CD4-positive, alpha-beta T cell (primary cell): Measurements from ENCODE around the gene HOXA3. TPM values are rescaled to one million over a fixed set of nuclear protein-coding genes. Genes with fewer than 3 reads are reported as not detected.

Experiments
- ATAC-seq: fragments of 200-7000 bp; cut with Tn5 transposase; one replicate; pipeline ENCODE4 v1.10.0; 2022; ENCODE audit warnings: mild to moderate bottlenecking; ENCODE audit not compliant: poor library complexity
- CTCF ChIA-PET: fragments of 350-600 bp; sonication (Branson Sonifier 250); formaldehyde crosslinking; loops from one replicate; lab custom pipeline; 2021; ENCODE audit warnings: antibody characterized with exemption, inconsistent platforms; lab: Charles Lee
- POLR2A ChIA-PET: fragments of 350-600 bp; sonication (Branson Sonifier 250); formaldehyde crosslinking; loops from one replicate; lab custom pipeline; 2021; ENCODE audit warnings: antibody characterized with exemption, inconsistent platforms; lab: Charles Lee
- DNase-seq, 14 experiments: peaks; one replicate each; pipeline ENCODE4 v3.0.0-alpha.2; 2013 to 2020; ENCODE audit warnings: mixed read lengths in 2 of 14
- H3K27ac ChIP-seq, 2 donors: one replicate each; pipeline versions ENCODE4 v1.5.1 to v1.7.0; 2013; ENCODE audit warnings: low read length in 2 of 2, low read depth in 1 of 2, mild to moderate bottlenecking in 1 of 2
- H3K27me3 ChIP-seq, 2 experiments: 1 replicate in 1 of 2; 2 replicates in 1 of 2; pipeline versions ENCODE4 v1.6.1 to v1.7.0; 2013; ENCODE audit warnings: low read length in 2 of 2, control low read depth in 1 of 2, mild to moderate bottlenecking in 1 of 2, moderate library complexity in 1 of 2; ENCODE audit not compliant: insufficient read depth in 2 of 2, control insufficient read depth in 1 of 2
- H3K36me3 ChIP-seq: one replicate; pipeline ENCODE4 v1.6.1; 2013; ENCODE audit warnings: low read length, control low read depth; ENCODE audit not compliant: insufficient read depth
- H3K4me1 ChIP-seq: one replicate; pipeline ENCODE4 v1.6.1; 2013; ENCODE audit warnings: low read length, control low read depth; ENCODE audit not compliant: insufficient read depth
- H3K4me3 ChIP-seq: one replicate; pipeline ENCODE4 v1.5.1; 2013; ENCODE audit warnings: mild to moderate bottlenecking, low read length, moderate library complexity
- H3K9me3 ChIP-seq, 2 experiments: 1 replicate in 1 of 2; 2 replicates in 1 of 2; pipeline versions ENCODE4 v1.6.1 to v1.7.0; 2013; ENCODE audit warnings: low read length in 2 of 2, mild to moderate bottlenecking in 2 of 2, control low read depth in 1 of 2, moderate library complexity in 1 of 2; ENCODE audit not compliant: control insufficient read depth in 1 of 2, insufficient read depth in 1 of 2
- H3K27ac Mint-ChIP-seq: one replicate; pipeline ENCODE4 v1.8.0; 2020; ENCODE audit warnings: mixed read lengths
- H3K27me3 Mint-ChIP-seq: one replicate; pipeline ENCODE4 v1.8.0; 2021; ENCODE audit warnings: mixed read lengths
- H3K36me3 Mint-ChIP-seq: one replicate; pipeline ENCODE4 v1.8.0; 2021; ENCODE audit warnings: low read depth, mixed read lengths
- H3K4me1 Mint-ChIP-seq: one replicate; pipeline ENCODE4 v1.8.0; 2021; ENCODE audit warnings: low read depth, mixed read lengths
- H3K4me3 Mint-ChIP-seq: one replicate; pipeline ENCODE4 v1.8.0; 2020; ENCODE audit warnings: mild to moderate bottlenecking, mixed read lengths
- H3K9me3 Mint-ChIP-seq: one replicate; pipeline ENCODE4 v1.8.0; 2020; ENCODE audit warnings: mixed read lengths
- intact Hi-C, 2 experiments: fragments of 100-400 bp; cut with DNase I in 1 of 2; cut with micrococcal nuclease in 1 of 2; formaldehyde crosslinking; loops; one replicate each; pipeline versions ENCODE4 v1.15.1 to v1.9.0; 2023 to 2025; cut with DNase I, micrococcal nuclease
- total RNA-seq, 174 experiments: library from RNA in 2 of 174; stranded (reverse) in 2 of 174; gene quantifications; one replicate each; pipeline ENCODE4 v1.2.3 and lab custom pipeline; 2021 to 2026
- TF ChIP-seq, protein P1 (sequence below): fragments of 200-600 bp; IDR thresholded peaks from one replicate; pipeline ENCODE4 v1.8.0; 2022; ENCODE audit warnings: antibody characterized with exemption, mild to moderate bottlenecking

The HOXA3 gene
- total RNA-seq, 2 experiments from 2014 or later, result not detected

- peak in 11 of 14 experiments; percentile 41 to 85 (median 56) for DNase-seq
- no peaks in the 10 kb centered on the region for H3K36me3 Mint-ChIP-seq
- Histone ChIP-seq H3K36me3 (no peaks in the 10 kb centered on the region), H3K4me1 (peaks cover 28% of the 10 kb centered on the region), H3K4me3 (no peak overlapping the region), H3K9me3 (peaks cover 0 to 48% of the 10 kb centered on the region in 2 experiments), H3K27ac (no peak overlapping the region), H3K27me3 (peaks cover 73 to 90% of the 10 kb centered on the region in 2 experiments)
- ChIA-PET POLR2A (no interaction called here), CTCF (interaction anchor here (0.6 to 2.0 kb wide), 19 partner anchors 8 to 1310 kb away, joined by 3 to 17 read pairs (median 5); no protein-coding TSS in a partner anchor)
- H3K27ac Mint-ChIP-seq, result no peak overlapping the region
- H3K4me1 Mint-ChIP-seq, result peaks cover 18% of the 10 kb centered on the region
- TF ChIP-seq, protein P1, sequence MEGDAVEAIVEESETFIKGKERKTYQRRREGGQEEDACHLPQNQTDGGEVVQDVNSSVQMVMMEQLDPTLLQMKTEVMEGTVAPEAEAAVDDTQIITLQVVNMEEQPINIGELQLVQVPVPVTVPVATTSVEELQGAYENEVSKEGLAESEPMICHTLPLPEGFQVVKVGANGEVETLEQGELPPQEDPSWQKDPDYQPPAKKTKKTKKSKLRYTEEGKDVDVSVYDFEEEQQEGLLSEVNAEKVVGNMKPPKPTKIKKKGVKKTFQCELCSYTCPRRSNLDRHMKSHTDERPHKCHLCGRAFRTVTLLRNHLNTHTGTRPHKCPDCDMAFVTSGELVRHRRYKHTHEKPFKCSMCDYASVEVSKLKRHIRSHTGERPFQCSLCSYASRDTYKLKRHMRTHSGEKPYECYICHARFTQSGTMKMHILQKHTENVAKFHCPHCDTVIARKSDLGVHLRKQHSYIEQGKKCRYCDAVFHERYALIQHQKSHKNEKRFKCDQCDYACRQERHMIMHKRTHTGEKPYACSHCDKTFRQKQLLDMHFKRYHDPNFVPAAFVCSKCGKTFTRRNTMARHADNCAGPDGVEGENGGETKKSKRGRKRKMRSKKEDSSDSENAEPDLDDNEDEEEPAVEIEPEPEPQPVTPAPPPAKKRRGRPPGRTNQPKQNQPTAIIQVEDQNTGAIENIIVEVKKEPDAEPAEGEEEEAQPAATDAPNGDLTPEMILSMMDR, result peak; percentile 90
- peak overlapping the region; percentile 57 for H3K4me3 Mint-ChIP-seq
- intact Hi-C loops, result loop anchor here in 1 of 2 experiments (5.0 kb wide), 1 partner anchor 1227 kb away; no protein-coding TSS in a partner anchor
- no peaks in the 10 kb centered on the region for H3K9me3 Mint-ChIP-seq
- H3K27me3 Mint-ChIP-seq, result peaks cover 96% of the 10 kb centered on the region
- ATAC-seq, result peak; percentile 78
Observed at GRCh38 chr7:27179503-27180430, 27.4 kb upstream of the HOXA3 start.

- Mint-ChIP-seq H3K4me1 (peaks cover 15% of the 10 kb centered on the region), H3K4me3 (no peak overlapping the region), H3K36me3 (no peaks in the 10 kb centered on the region), H3K9me3 (no peaks in the 10 kb centered on the region), H3K27me3 (peaks cover 96% of the 10 kb centered on the region), H3K27ac (no peak overlapping the region)
- peaks cover 29% of the 10 kb centered on the region for H3K4me1 ChIP-seq
- CTCF ChIA-PET, result interaction anchor here (0.7 to 2.0 kb wide), 11 partner anchors 8 to 1310 kb away, joined by 3 to 17 read pairs (median 7); no protein-coding TSS in a partner anchor
- intact Hi-C loops, result loop anchor here in 1 of 2 experiments (5.0 kb wide), 1 partner anchor 1227 kb away; no protein-coding TSS in a partner anchor
- DNase-seq, result no peak
- H3K4me3 ChIP-seq, result no peak overlapping the region
- H3K27ac ChIP-seq, result no peak overlapping the region
- TF ChIP-seq, protein P1, result no peak
- peaks cover 76 to 92% of the 10 kb centered on the region in 2 experiments for H3K27me3 ChIP-seq
- H3K9me3 ChIP-seq, result peaks cover 0 to 51% of the 10 kb centered on the region in 2 experiments
- POLR2A ChIA-PET, result no interaction called here
- ATAC-seq, result no peak
- no peaks in the 10 kb centered on the region for H3K36me3 ChIP-seq
Observed at GRCh38 chr7:27179030-27179429, 26.6 kb upstream of the HOXA3 start.

DNA sequence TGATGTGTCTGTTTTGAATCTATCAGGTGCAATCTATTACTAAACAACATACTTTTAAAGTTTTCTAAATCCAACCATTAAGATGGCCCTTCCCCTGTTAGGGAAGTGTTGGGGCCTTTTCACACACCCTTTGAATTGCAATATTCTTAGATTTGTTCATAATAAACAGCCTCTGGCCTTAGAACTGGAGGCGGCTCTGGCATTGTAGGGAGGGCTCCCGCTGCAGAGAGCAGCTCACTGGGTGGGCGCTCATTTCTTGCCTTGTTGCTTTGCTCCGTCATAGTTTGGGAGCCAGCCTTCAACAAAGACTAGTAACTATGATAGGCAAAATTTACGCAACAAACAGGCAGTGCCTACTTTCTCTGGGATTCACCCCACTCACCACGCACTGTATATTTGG lies 26.0 kb upstream of the HOXA3 start:
- no peak overlapping the region for H3K4me3 Mint-ChIP-seq
- Histone ChIP-seq H3K9me3 (peaks cover 0 to 45% of the 10 kb centered on the region in 2 experiments), H3K36me3 (no peaks in the 10 kb centered on the region), H3K27me3 (peaks cover 71 to 92% of the 10 kb centered on the region in 2 experiments), H3K4me1 (peaks cover 28% of the 10 kb centered on the region), H3K4me3 (no peak overlapping the region), H3K27ac (no peak overlapping the region)
- ChIA-PET POLR2A (no interaction called here), CTCF (interaction anchor here (0.8 to 2.0 kb wide), 5 partner anchors 9 to 19 kb away, joined by 3 to 13 read pairs (median 8); no protein-coding TSS in a partner anchor)
- TF ChIP-seq, protein P1, result no peak
- H3K9me3 Mint-ChIP-seq, result no peaks in the 10 kb centered on the region
- no peak for DNase-seq
- no peak overlapping the region for H3K27ac Mint-ChIP-seq
- intact Hi-C loops, result loop anchor here in 1 of 2 experiments (5.0 kb wide), 1 partner anchor 1226 kb away; no protein-coding TSS in a partner anchor
- no peak for ATAC-seq
- peaks cover 90% of the 10 kb centered on the region for H3K27me3 Mint-ChIP-seq
- H3K36me3 Mint-ChIP-seq, result no peaks in the 10 kb centered on the region
- H3K4me1 Mint-ChIP-seq, result peaks cover 10% of the 10 kb centered on the region
